Hematopoietic multipotent progenitor cell (in vitro differentiated cells): ENCODE data around the gene LDB3. TPM values are rescaled to one million over a fixed set of nuclear protein-coding genes. Genes with fewer than 3 reads are reported as not detected.
A peak's percentile ranks its signal among the peaks of the same experiment; 100 is the strongest.

Experiments
- DNase-seq, 3 donors: peaks; one replicate each; pipeline ENCODE4 v3.0.0-alpha.2; 2011 to 2015; ENCODE audit warnings: low read depth in 2 of 3, low spot score in 2 of 3
- total RNA-seq: library from RNA; depleted of rRNA; stranded (reverse); fragments of >200 nt; gene quantifications from one replicate; pipeline ENCODE4 v1.2.3, GENCODE V29; 2012

The LDB3 gene
- total RNA-seq, 1 donor, result not detected

GRCh38 chr10:86755740-86756510, 87.6 kb downstream of the LDB3 start:
- peak; percentile 60 to 66 (median 65) for DNase-seq

- no peak for DNase-seq
Measured at GRCh38 chr10:86756511-86757112, 88.3 kb downstream of the LDB3 start, which contains the start of gene BMPR1A. Gene BMPR1A, plus strand, starts transcription at chr10:86756619. Its CDS starts 119,400 bp downstream, at chr10:86876019.

- peak in 1 of 3 donors; percentile 27 for DNase-seq
Measured at GRCh38 chr10:86757113-86757972, 89.0 kb downstream of the LDB3 start.

DNA sequence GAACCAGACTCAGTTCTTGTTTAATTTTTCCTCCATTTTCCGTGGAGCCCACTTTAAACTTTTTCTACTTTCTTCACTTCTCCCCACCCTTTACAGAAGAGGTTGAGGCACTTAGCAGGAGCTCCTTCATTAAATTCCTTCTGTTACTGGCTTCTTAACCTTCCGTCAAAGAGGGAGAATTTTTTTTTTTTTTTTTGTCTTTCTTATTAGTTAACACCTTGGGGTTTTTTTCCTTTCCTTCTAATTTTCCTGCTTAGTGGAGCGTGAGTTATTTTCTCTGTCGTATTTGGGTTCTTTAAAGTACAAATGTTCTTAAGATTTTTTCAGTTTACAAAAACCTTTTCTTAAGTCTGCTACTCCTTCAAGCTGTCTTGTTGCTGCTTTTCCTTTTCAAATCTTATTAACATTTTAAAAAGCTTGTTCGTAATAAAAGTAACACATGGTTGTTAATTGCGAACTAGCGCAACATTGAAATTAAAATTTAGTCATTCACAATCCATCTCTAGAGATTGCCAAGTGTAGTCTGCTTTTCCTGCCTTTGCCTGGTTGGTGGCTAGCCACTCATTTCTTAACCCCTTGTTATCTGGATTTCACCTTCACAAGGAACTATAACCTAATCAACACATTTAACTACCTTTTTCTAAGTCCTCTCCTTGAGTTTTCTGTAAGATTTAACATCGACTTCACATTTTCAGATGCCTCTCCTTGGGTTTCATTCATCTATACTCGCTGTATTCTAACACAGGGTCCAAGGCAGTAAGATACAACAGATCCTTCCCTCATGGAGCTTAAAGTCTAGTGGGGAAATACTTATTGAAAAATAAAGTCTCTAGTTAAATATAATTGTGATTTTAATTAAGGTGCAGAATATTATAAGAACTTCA, 90.1 kb downstream of the LDB3 start:
- DNase-seq, result no peak

DNA sequence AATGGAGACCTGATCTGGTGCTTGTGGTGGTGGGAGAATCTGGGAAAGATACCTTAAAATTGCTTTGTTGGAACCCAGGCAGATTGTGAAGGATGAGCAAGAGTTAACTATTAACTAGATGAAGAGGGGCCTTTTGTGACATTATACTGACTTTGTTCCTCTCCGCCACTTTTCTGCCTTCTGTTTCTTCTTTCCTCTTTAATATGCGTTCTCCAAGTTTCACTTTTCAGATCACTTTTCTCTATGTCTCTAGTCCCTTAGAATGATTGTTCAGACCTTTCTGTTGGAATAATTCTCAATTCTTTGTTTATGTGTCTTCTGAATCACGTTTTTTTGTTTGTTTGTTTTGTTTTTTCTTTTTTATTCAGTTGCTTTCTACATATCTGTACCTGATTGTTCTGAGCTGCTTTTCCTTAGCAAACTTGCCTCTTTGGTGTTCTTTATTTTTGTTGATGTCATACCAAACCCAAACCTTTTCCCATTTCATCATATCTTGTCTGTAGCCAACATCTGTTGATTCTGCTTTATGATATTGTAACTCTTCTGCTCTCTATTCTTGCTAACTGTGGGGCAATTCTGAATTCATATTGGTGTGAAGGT, 90.9 kb downstream of the LDB3 start:
- no peak for DNase-seq

GRCh38 chr10:86763404-86763803, 95.1 kb downstream of the LDB3 start:
- DNase-seq, result no peak

- DNase-seq, result no peak
Measured at GRCh38 chr10:86765548-86765947, 97.2 kb downstream of the LDB3 start.

- DNase-seq, result no peak
Measured at GRCh38 chr10:86768412-86769062, 100.2 kb downstream of the LDB3 start.

- no peak for DNase-seq
Measured at GRCh38 chr10:86769991-86770390, 101.7 kb downstream of the LDB3 start.

DNA sequence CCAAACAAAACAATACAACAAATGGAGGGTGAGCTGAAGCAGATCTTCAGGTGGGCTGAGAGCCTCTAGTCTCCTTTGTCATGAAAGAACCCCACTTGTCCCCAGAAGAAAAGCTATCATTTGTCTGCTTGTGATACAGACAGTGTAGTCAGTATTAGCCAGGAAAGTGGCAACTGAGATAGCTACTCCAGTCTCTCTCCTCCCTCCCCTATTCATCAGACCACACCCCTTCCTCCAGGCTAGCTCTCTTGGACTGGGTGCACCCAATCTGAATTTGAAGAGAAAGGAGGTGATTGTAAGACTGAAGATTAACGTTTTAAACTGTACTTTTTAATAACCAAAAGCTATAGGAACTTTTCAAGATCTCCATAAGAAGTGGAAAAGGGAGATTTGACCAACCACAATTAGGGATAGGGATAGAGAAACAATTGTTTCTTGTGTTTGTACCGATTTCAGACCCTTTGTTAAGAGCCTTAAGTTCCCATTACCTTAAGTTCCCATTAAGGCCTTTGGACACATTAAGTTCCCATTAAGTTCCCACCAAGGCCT, 102.2 kb downstream of the LDB3 start:
- DNase-seq, result no peak

DNA sequence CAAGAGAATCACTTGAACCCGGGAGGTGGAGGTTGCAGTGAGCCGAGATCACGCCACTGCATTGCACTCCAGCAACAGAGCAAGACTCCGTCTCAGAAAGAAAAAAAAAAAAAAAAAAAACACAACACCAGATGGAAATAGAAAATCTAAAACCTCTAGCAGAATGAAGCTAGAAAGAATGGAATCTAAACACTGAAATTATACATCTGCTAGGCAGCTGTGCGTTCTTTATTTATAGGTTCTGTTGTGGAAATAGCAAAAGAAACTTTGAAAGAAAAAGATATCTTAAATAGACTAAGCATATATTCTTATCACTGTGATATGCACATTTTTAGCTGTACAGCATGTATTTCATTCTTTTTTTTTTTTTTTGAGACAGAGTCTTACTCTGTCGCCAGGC, 105.2 kb downstream of the LDB3 start:
- no peak for DNase-seq

GRCh38 chr10:86775056-86775869, 107.0 kb downstream of the LDB3 start:
- DNase-seq, result no peak

GRCh38 chr10:86775870-86776180, 107.5 kb downstream of the LDB3 start:
- no peak for DNase-seq

DNA sequence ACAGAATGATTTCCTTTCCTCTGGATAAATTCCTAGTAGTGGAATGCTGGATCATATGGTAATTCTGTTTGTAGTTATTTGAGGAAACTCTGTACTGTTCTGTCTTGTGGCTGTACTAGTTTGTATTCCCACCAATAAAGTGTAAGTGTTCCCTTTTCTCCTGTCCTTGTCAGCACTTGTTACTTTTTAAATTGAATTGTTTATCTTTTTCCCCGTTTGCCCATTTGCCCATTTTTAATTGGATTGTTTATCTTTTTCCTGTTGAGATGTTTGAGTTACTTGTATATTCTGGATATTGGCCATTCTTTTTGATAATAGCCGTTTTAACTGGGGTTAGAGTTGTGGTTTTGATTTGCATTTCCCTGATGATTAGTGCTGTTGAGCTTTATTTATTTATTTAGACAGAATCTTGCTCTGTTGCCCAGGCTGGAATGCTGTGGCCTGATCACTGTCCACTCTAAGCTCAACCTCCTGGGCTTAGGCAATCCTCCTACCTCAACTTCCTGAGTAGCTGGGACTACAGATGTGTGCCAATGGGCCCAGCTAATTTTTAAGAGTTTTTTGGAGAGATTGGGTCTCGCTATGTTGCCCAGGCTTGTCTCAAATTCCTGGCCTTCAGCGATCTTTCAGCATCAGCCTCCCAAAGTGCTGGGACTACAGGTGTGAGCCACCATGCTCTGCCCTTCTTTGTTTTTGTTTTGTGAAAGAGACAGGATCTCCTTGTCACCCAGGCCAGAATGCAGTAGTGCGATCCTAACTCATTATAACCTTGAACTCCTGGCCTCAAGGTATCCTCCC, 111.1 kb downstream of the LDB3 start:
- DNase-seq, result no peak

GRCh38 chr10:86782701-86783418, 114.5 kb downstream of the LDB3 start:
- DNase-seq, result no peak

- no peak for DNase-seq
Measured at GRCh38 chr10:86785037-86785436, 116.7 kb downstream of the LDB3 start.
